Stimulated activated CD4-positive, alpha-beta T cell treated with anti-CD3 and anti-CD28 coated beads, TNF-alpha, amount 100 ng/mL, for 1 hour (primary cell): Measurements from ENCODE around the gene TSC1.
"Not testable (repeated sequence)": the region's sequence is repeated elsewhere in the genome, so short reads cannot be mapped to it uniquely, and the experiment has no call there.

ENCODE experiments used
- DNase-seq, 3 donors: peaks; one replicate each; pipeline ENCODE4 v3.0.0-alpha.2; 2020; ENCODE audit warnings: low read depth in 3 of 3, low spot score in 1 of 3

TSC1 gene

GRCh38 chr9:132978112-132978450, 33.7 kb upstream of the TSC1 start:
- DNase-seq: no peak

- no peak for DNase-seq
These were observed 32.2 kb upstream of the TSC1 start for GRCh38 chr9:132976571-132976970.

GRCh38 chr9:132975961-132976360, 31.5 kb upstream of the TSC1 start:
- no peak for DNase-seq

- DNase-seq: no peak
These were observed 29.3 kb upstream of the TSC1 start for GRCh38 chr9:132973713-132974112.

- DNase-seq: no peak
These were observed 28.8 kb upstream of the TSC1 start for GRCh38 chr9:132973166-132973565.

- no peak for DNase-seq
These were observed 26.1 kb upstream of the TSC1 start for GRCh38 chr9:132970324-132971062.

GRCh38 chr9:132969783-132970182, 25.4 kb upstream of the TSC1 start:
- no peak for DNase-seq

GRCh38 chr9:132967908-132968307, 23.5 kb upstream of the TSC1 start:
- not testable (repeated sequence) for DNase-seq

GRCh38 chr9:132965478-132965877, 21.1 kb upstream of the TSC1 start:
- DNase-seq: no peak

- DNase-seq: no peak
These were observed 16.6 kb upstream of the TSC1 start for GRCh38 chr9:132961002-132961401.

GRCh38 chr9:132957805-132958204, 13.4 kb upstream of the TSC1 start:
- DNase-seq: no peak

- DNase-seq: no peak
These were observed 11.4 kb upstream of the TSC1 start for GRCh38 chr9:132955768-132956167.

- no peak for DNase-seq
These were observed 10.7 kb upstream of the TSC1 start for GRCh38 chr9:132955123-132955522.

- no peak for DNase-seq
These were observed 5.3 kb upstream of the TSC1 start for GRCh38 chr9:132949709-132950108.

GRCh38 chr9:132948482-132949050, 4.2 kb upstream of the TSC1 start:
- DNase-seq: no peak

- DNase-seq: no peak
These were observed 3.3 kb upstream of the TSC1 start for GRCh38 chr9:132947756-132948155.

- no peak for DNase-seq
These were observed 2.3 kb upstream of the TSC1 start for GRCh38 chr9:132946631-132947295.

GRCh38 chr9:132946211-132946610, 1.8 kb upstream of the TSC1 start:
- no peak for DNase-seq

GRCh38 chr9:132945186-132946130, 1.0 kb upstream of the TSC1 start:
- DNase-seq: no peak

- DNase-seq: no peak
These were observed 644 bp downstream of the TSC1 start for GRCh38 chr9:132943651-132944293.
